ENCODE results near the gene TMSB10.

DNA sequence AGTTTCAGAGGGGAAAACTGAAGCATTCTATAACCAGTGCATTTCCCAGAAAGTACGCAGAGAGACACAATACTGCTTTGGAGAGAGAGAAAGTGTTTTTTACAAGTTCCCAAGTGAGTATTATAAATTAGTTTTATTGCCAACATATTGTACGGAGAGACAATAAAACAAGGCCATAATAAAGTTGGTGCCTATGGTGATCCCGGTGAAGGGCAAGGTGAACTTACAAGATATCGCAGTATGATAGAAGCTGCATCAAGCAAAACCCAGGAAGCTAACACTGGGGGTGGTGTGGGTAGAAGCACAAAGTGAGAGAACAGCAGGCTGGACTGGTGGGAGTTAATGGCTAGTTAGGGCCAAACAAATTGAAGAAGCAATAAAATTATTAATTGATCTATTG lies 7.5 kb downstream of the TMSB10 start:
- TF ChIP-seq, protein P1, sequence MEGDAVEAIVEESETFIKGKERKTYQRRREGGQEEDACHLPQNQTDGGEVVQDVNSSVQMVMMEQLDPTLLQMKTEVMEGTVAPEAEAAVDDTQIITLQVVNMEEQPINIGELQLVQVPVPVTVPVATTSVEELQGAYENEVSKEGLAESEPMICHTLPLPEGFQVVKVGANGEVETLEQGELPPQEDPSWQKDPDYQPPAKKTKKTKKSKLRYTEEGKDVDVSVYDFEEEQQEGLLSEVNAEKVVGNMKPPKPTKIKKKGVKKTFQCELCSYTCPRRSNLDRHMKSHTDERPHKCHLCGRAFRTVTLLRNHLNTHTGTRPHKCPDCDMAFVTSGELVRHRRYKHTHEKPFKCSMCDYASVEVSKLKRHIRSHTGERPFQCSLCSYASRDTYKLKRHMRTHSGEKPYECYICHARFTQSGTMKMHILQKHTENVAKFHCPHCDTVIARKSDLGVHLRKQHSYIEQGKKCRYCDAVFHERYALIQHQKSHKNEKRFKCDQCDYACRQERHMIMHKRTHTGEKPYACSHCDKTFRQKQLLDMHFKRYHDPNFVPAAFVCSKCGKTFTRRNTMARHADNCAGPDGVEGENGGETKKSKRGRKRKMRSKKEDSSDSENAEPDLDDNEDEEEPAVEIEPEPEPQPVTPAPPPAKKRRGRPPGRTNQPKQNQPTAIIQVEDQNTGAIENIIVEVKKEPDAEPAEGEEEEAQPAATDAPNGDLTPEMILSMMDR (IDR thresholded peaks at IDR 0.05), result no peak
- TF ChIP-seq ZFX (IDR thresholded peaks at IDR 0.05; ENCODE audit: borderline replicate concordance), result no peak
